HG02981 (cell line): Measurements from ENCODE around the gene CARD11.
"Not testable (repeated sequence)": the region's sequence is repeated elsewhere in the genome, so short reads cannot be mapped to it uniquely, and the experiment has no call there.

ENCODE experiments used
- ATAC-seq: cut with Tn5 transposase; IDR thresholded peaks from one replicate; pipeline ENCODE4 v1.9.1; 2021; ENCODE audit warnings: mild to moderate bottlenecking, moderate library complexity; ENCODE audit not compliant: unreplicated experiment

Gene CARD11

DNA sequence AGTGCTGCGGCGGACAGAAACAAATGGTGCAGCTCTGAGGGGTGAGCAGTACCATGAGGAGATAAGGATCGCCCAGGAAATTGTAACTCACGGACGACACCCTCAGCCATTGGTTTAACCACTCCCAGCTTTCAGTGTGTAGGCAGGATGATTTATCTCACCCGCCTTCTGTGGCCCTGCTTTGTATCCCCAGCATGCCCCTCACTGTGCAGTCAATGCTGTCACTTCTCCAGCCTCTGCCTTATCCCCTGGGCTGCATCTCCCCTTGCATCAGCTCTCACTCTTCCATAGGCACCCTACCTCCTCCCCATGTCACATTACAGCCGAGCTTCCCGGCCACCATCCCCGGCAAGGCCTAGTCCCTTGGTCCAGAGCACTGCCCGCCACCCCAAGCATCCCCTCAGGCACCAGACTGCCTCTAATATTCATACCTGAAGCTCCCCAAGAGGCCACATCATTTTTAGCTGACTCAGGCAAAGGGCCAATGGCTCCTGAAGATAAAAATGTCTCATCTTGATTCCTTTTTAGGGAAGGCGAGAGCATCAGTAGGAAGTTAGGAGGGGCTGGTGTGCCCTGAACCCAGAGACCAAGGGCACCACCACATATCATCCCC lies 77.1 kb downstream of the CARD11 start:
- no peak for ATAC-seq

DNA sequence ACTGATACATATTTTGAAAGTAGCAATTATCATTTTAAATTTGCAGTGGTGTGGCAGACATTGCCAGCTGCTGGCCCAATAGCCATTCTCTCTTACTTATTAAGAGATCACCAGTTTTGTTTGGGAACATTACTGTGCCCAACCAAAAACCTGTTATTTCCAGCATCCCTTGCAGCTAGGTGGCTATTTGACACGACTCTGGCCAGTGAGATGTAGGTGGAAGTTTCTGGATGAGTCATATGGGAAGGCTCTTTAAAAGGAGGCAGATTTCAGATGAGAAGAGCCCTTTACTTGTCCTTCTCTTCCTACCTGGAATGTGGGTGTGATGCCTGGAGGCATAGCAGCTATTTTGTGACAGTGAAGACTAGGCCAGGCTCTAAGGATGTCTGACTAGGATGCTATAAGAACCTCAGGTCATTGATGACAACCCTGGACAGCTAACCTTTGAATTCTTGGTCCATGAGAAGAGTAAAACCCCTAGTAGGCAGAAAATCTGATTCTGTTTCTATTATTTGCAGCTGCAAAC lies 77.9 kb downstream of the CARD11 start:
- no peak for ATAC-seq

DNA sequence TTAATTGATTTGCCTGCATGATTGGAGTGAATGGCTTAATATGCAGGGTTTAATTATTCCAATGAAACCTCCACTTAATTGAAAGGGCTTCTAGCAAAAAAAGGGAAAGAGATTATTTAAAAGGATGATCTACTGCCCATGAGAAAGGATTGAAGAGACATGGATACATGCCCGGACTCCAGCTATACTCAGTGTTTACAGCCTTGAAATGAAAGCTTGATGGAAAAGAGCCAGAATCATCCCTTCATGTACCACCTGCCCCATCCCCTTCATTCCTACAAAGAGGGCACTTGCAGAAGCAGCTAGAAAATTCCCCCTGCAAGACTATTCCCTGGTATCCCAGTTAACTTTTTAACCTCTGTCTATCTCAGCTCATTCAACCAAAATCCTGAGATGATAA lies 78.4 kb downstream of the CARD11 start:
- ATAC-seq, result no peak

DNA sequence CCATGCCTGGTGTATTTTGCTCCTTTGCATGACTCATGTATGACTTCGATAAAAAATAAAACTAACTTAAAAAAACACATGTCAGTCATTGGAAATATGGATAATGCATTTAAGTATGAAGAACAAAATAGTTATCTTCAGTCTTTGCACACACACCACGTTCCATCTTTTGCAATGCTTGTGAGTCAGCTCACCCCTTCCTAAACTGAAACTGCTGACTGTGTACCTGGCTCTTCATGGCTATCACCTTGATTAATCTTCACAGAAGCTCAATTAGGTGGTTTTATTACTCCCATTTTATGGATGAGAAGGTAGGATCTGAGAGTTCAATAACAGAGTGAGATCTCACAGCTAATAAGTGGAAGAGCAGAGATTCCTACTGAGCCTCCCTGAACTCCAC lies 79.5 kb downstream of the CARD11 start:
- no peak for ATAC-seq

GRCh38 chr7:2962865-2963264 lies 80.8 kb downstream of the CARD11 start:
- no peak for ATAC-seq

DNA sequence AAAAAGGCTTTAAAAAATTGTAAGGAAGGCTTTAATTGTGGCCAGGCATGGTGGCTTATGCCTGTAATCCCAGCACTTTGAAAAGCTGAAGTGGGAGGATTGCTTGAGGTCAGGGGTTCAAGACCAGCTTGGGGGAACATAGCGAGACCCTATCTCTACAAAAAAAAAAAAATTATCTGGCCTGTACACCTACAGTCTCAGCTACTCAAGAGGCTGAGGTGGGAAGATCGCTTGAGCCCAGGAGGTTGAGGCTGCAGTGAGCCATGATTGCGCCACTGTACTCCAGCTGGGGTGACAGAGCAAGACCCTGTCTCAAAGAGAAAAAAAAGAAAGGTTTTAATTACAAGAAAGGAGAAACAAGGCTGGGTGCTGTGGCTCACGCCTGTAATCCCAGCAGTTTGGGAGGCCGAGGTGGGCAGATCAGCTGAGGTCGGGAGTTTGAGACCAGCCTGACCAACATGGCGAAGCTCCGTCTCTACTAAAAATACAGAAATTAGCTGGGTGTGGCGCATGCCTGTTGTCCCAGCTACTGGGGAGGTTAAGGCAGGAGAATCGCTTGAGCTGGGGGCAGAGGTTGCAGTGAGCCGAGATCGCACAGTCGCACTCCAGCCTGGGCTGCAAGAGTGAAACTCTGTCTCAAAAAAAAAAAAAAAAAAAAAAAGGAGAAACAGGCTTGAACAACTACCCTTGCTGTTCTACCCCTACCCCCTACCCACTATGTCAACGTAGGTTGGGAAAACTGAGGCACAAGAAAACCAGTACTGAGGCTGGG lies 83.7 kb downstream of the CARD11 start:
- ATAC-seq, result no peak

DNA sequence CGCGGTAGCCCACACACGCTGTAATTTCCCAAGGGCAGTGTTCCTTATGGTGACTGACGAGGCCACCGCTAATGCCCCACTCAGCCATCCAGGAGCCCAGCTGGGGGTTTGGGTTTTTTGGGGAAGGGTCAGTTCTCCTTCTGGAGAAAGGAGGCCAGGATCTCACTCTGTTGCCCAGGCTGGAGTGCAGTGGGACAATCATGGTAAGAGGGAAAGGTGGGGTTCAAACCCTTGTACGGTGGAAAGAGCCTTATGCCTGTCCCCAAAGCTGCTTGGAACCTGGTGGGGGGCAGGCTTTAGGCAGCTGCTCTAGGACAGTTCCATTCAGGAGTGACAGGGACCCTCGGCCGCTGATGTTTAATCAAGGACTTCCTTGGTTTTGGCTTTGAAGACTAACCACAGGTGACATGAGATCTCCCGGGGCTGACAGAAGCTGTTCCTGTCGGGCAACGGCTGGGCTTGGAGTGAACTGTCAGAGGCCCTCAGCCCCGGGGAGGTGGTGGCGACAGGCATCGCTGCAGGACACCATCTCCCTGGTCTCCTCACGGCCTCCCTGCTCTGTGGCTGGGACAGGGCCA lies 84.5 kb downstream of the CARD11 start:
- ATAC-seq, result no peak

- no peak for ATAC-seq
Observed at GRCh38 chr7:2958416-2959102, 85.1 kb downstream of the CARD11 start.

GRCh38 chr7:2957369-2957727 lies 86.3 kb downstream of the CARD11 start:
- not testable (repeated sequence) for ATAC-seq

DNA sequence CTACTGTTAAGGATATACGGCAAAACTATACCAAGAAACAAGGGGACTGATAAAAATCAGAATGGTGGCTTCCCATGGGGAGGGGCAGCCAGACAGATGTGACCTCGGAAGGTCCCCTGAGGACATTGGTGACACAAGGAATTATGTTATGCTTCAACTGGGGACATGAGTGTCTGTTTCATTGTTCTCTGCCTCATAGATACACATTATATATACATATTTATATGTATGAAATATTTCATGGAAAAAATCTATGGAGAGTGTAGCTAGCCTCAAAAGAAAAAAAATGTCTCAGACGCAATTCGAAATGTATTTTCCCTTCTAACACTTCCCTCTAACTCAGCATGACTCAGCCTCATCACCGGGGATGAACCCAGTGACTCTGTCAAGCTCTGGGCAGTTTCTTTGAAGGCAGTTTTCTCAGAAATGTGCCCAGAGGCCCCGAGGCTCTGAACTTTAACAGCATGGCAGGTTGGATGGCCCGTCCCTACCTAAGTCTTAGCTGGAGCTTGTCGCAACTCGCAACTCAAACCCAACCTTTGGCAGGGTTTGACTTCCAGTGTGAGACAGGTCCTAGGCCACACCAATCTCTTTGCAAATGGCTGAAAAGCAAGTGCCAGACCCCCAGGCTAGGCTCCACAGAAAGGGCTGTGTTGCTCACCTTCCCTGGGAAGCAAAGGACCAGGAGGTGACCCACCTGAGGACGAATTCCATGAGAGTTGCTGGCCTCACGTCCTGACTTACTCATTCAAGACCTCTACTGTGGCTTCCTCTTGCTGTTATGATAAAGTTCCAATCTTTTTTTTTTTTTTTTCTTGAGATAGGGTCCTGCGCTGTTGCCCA lies 86.9 kb downstream of the CARD11 start:
- no peak for ATAC-seq

GRCh38 chr7:2956076-2956475 lies 87.6 kb downstream of the CARD11 start:
- no peak for ATAC-seq

DNA sequence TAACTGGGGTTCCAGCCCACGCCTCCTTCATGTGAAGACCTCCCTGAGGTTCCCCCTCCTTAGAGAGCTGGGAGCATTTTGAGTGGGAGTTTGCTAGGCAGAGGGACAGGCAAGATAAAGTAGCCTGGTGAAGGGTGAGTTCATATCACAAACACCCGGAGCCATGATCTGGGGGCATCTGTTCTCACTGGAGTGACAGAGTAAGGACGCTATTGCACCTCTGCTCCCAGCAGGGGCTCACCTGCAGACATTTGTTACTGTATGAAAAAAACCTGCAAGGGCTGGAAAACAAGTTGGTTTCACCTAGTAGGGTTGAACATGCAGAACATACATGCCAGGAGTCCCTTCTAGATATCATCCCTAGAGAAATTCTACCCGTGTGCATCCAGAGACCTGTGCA lies 88.4 kb downstream of the CARD11 start:
- no peak for ATAC-seq

DNA sequence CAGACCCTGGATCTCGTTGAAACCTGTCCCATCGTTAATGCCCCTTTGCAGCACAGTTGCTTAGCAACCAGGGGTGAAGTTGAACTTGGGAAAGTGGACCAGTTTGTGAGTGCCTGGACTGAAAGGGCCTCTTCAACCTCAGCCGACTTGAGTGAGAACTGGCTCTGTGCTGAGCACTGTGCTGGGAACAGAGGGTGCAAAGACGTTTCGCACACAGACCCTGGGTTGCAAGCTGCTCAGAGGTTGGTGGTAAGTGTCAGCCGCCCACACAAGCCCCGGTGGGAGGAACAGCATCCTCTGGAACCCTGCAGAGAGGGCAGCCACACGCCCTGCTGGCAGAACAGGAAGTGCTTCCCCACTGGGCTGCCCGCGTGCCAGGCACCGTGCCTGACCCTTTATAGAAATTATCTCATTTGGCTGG lies 89.2 kb downstream of the CARD11 start:
- ATAC-seq, result no peak

GRCh38 chr7:2953588-2954407 lies 89.9 kb downstream of the CARD11 start:
- ATAC-seq, result no peak

DNA sequence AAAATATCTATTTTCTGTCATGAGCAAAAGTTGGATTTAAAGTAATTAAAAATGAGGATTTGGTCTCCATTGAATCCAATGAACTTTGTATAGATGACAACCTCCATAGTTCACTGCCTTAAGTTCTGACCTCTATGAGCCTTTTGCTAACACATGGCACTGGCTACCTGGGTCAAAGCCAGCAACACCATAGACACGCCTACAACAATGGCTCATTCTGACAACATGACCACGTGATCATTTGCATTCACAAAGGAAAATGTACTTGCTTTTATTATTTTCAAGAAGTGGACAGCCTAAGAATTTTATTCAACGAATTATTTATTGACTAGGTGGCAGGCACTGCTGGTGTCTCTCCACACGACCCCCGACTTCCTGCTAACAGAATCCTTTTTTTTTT lies 90.6 kb downstream of the CARD11 start:
- no peak for ATAC-seq

DNA sequence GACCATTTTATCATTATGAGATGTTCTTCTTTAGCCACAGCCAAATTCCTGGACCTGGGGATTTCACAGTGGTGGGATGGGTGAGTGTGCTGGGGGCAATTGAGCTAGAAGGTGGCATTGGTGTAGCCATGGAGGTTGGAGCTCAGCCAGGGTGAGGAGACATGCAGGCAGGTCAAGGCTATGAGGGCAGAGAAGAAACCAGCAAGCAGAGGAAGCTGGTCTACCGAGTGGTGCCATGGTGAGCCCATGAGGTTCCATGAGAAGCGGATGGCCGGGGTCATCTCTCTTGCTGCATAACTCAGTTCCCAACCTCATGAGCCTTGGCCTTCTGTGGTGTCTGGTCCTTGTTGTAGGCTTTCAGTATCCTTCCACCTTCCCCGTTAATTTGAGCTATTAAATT lies 91.4 kb downstream of the CARD11 start:
- no peak for ATAC-seq

DNA sequence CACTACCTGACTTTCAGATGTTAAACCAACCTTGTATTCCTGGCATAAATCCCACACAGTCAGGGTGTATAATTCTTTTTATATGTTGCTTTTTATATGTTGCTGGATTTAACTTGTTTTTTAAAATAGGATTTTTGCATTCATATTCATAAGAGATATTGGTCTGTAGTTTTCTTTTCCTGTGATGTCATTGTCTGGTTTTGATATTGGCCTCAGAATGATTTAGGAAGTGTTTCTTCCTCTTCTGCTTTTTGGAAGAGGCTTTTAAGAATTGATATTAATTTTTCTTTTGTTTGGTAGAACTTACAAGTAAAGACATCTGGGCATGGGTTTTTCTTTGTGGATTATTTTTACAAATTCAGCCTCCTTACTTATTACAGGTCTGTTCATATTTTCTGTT lies 93.1 kb downstream of the CARD11 start:
- no peak for ATAC-seq

DNA sequence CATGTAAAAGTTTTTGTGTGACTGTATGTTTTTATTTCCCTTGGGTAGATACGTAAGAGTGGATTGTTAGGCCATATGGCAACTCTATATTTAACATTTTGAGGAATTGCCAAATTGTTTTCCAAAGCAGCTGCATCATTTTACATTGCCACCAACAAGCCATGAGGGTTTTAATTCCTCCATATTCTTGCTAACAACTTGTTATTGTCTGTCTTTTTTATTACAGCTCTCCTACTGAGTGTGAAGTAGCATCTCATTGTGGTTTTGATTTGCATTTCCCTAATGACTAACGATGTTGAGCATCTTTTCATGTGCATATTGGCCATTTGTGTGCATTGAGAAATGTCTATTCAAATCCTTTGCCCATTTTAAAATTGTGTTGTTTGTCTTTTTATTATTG lies 94.9 kb downstream of the CARD11 start:
- no peak for ATAC-seq

DNA sequence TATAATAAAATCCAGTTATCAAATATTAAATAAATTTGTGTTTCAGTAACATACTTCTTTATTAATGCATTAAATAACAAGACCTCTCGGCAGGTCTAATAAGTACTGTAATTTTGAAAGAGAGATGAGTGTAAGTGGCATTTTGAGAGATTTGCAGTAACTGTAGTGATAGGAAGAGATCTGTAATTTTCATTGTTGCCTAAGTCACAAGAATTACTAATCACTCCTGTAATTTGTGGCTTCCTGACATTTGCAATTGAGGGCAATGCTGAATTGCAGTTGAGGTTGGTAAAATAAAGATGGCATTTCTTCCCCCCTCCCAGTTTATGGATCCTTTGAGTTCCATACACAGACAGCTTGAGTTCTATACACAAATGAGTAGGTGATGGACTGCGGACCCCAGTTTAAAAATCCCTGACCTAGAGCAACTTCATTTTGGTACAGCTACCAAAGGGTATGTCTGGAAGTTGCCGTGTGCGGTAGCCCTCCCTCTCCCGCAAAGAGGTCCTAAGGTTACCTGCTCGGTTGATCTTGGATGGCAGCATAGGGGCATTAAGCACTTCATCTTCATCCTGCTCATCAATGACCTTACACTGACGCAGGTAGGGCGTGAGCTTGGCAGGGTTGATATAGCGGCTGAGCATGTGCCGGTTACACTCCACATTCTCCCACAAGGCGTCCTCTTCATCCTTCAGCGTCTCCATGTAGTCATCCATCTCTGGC lies 96.4 kb downstream of the CARD11 start:
- no peak for ATAC-seq
